GM21447 (cell line): ENCODE data around the gene PIK3CD.
"Not testable (repeated sequence)": the region's sequence is repeated elsewhere in the genome, so short reads cannot be mapped to it uniquely, and the experiment has no call there.

Source experiments
- ATAC-seq: cut with Tn5 transposase; IDR thresholded peaks from one replicate; pipeline ENCODE4 v1.9.1; 2021; ENCODE audit not compliant: unreplicated experiment

Gene PIK3CD

DNA sequence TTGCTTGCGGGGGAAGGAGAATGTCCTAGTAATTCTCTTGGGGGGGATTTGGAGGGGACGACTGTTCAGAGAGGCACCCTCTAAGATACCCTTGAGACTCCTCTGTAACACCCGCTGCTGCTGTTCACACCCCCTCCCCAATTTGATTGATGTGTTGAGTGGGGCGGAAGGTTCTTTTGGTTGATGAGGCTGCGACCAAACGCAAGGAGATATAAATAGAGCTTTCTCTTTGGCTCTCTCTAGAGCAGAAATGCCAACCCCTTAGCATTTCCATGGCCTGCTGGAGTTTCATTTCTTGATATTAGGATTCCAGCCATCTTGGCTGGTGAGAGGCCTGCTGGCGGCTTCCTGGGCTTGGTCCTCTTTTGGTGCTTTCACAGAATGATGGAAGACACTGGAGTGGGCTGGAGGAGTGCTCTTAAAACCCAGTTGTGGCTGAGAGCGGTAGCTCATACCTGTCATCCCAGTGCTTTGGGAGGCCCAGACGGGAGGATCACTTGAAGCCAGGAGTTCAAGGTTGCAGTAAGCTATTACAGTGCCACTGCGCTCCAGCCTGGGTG is 2.0 kb downstream of the PIK3CD start:
- ATAC-seq, result no peak

DNA sequence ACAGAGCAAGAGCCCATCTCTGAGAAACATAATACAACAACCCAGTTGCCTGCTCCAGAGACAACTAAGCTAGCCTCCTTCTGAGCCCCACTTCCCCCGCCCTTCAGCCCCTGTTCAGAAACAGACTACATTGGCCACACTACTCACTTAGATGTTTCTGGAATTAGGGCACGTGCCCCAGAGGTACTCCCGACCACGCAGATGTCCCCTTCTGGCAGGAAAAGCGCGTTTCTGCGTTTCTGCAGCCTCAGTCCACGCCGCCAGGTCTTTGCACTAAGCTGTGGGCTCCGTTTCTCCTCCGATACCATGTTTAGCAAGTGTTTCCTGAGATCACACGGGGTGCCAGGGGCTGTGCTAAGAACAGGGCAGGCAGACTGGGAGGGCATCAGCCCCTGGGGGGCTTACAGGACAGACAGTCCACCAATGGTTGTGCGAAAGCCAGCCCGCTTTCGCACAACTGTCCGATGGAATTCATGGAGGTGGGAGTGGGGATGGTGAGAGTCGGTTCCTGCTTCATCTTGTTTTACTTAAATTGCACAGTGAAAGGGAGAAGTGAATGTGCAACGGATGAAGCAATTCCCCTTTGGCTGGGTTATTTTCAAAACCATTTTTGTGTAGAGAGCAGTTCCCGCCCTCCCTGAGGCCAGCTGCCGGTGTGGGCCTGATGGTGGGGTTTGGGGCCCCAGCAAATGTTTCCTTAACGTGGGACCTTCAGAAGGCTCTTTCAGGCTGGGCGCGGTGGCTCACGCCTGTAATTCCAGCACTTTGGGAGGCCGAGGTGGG is 2.7 kb downstream of the PIK3CD start:
- ATAC-seq, result no peak

GRCh38 chr1:9654834-9655723 is 3.5 kb downstream of the PIK3CD start:
- ATAC-seq, result no peak

DNA sequence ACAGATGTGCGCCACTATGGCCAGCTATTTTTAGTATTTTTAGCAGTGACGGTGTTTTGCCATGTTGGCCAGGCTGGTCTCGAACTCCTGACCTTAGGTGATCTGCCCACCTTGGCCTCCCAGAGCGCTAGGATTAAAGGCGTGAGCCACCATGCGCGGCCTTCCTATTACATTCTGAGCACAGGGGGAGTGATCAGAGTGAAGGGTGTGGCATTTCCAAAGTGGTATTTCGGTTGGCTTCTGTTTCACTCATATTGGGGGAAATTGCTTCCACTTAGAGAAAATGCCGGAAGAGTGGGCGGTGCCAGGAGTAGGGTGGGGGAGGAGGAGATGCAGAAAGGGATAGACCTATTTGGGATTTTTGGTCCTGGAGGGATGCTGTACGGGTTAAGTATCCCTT is 4.3 kb downstream of the PIK3CD start:
- ATAC-seq, result no peak

- ATAC-seq, result no peak
Observed at GRCh38 chr1:9657521-9658032, 6.0 kb downstream of the PIK3CD start.

GRCh38 chr1:9658199-9658598 is 6.7 kb downstream of the PIK3CD start:
- ATAC-seq, result no peak

- no peak for ATAC-seq
Observed at GRCh38 chr1:9659328-9659727, 7.8 kb downstream of the PIK3CD start.

GRCh38 chr1:9663257-9663656 is 11.7 kb downstream of the PIK3CD start:
- ATAC-seq, result no peak

DNA sequence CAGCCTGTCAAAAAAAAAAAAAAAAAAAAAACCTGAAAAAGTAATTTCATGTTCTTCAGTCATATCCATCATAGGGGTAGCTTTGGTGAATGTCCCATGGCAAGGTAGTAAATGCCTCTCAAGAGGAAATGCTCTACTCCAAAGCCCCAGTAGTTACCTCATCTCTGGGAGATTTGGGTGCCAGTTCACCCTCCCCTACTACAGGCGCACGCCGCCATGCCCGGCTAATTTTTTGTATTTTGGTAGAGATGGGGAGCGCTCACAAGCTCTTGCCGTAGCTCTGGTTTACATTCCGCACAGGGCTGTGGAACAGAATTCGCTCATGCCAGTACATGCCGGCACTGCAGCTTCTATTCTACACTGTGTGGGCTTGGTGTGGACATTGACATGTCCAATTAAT is 13.7 kb downstream of the PIK3CD start:
- no peak for ATAC-seq

GRCh38 chr1:9668080-9668479 is 16.5 kb downstream of the PIK3CD start:
- ATAC-seq, result no peak

GRCh38 chr1:9670085-9670484 is 18.6 kb downstream of the PIK3CD start:
- ATAC-seq, result peak; percentile 50

GRCh38 chr1:9671377-9672140 is 20.0 kb downstream of the PIK3CD start:
- ATAC-seq, result no peak

- no peak for ATAC-seq
Observed at GRCh38 chr1:9672444-9672843, 20.9 kb downstream of the PIK3CD start.

DNA sequence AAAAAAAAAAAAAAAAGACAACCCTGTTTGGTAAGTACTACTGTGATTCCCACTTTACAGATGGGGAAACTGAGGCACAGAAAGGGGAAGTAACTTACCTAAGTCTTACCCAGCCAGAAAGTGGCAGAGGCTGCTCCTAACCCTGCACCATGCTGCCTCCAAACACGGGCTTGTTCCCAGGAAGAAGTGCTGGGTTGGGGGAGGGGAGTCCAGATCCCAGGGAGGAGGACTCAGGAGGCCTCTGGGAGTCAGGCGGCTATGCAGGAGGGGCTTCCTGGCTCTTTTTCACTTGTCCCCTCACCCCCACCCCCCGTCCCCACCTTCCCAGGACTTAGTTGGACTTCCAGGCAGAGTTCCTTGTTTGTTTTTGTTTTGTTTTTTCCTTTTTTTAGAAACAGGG is 23.9 kb downstream of the PIK3CD start:
- no peak for ATAC-seq

DNA sequence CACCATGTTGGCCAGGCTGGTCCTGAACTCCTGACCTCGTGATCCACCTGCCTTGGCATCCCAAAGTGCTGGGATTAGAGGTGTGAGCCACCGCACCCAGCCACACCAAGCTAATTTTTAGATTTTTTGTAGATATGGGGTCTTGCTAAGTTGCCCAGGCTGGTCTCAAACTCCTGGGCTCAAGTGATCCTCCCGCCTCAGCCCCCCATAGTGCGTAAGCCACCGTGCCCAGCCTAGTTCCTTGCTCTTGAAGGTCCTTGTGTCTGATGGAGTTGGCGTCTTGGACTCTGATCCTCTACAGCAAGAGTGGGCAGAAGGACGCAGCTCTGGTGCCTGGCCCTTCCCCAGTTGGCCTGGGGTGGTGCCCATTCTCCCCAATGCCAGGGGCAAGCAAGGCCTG is 24.6 kb downstream of the PIK3CD start:
- ATAC-seq, result not testable (repeated sequence)

DNA sequence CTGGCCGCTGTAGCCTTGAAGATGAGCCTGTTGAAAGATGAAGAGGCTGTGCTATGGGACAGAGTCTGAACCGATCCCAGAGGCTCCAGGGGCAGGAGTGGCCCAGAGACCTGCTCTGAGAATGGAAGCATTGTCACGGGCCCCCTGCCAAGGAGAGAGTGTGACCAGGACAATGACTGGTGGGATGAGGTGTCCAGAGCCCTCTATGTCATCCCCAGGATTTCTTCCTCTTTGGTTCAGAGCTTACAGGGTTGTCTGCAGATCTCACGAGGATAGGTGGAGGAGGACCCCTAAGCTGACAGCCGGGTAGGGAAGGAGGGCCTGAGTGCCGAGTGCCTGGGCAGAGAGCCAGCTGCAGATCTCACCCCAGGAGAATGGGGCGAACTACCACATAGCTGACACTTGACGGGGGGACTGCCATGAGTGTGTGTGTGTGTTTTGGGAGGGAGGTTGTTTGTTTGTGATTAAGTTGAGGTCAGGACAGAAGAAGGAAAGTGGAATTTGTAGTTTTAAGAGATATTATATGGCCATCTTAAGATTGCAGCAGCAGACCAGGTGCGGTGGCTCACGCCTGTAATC is 25.4 kb downstream of the PIK3CD start:
- ATAC-seq, result no peak

DNA sequence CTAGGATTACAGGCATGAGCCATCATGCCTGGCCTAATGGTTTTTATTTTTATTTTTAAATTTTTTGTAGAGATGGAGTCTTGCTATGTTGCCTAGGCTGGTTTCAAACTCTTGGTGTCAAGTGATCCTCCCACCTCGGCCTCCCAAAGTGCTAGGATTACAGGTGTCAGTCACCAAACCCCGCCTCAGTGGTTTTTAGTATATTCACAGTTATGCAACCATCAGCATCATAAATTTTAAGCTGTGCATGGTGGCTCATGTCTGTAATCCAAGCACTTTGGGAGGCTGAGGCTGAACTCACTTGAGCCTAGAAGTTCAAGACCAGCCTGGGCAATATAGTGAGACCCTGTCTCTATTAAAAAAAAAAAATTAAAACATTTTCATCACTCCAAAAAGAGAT is 28.6 kb downstream of the PIK3CD start:
- ATAC-seq, result no peak

DNA sequence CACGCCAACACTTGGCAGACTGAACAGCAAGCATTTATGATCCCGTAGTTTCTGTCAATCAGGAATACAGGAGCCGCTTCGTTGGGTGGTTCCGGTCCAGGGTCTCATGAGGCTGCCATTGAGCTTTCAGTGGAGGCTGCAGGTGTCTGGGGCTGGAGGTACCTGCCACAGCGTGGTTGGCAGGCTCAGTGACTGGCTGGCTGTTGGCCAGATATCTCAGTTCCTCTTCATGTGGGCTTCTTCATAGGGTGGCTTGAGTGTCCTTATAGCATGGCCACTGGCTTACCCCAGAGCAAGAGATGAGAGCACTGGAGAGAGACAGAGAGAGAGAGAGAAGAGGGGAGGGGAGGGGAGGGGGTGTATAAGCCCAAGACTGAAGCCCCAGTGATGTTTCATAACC is 29.3 kb downstream of the PIK3CD start:
- peak; percentile 68 for ATAC-seq

DNA sequence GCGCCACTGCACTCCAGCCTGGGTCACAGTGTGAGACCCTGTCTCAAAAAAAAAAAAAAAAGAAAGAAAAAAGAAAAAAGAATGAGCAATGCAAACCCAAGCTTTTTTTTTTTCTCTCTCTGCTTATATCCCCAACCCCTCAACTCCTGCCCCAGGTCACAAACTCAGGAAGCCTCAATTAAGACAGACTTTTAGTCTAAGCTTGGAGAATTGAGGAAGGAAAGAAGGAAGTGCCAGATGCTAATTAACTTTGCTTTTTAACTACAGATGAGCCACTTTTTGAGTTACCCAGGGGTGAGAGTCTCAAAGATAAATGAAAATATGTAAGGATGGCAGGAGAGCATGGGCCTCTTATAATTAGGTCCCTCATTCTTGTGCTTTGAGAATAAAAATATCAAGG is 33.3 kb downstream of the PIK3CD start:
- no peak for ATAC-seq

DNA sequence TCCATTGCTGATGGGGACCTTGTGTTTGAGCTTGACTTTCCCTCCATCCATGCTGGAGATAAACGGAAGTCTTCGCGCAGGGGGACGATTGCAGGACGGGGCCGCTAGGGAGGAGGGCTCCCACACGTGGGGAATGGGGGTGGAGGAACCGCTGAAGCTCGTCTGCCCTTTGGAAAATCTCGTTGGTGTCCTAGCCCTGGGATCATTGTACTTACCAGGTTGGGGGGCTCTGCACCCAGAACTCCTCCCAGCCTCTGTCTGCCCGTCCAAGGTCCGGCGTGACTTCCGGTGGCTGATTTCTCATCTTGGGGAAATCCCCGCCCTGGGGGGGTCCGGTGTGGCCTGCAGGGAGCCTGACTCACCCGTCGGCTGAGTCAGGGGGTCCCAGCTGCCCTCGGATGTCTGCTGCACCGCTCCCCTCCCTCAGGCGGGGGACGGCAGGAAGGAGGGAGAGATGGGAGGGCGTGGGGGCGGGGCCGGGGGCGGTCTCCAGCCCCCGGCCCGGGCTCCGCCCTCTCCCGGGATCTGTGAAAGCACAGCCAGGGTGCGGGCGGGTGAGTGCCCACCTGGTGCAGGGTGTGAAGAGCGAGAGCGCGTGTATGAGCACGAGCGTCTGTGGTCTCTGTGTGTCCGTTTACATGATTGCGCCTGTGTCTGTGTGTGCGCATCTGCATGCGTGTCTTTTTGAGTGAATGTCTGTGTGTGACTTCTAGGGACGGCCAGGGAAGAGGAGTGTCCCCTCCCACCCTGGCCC is 35.8 kb downstream of the PIK3CD start:
- ATAC-seq, result peak; percentile 38
